ENCODE results near the gene IQCB1. TPM values are rescaled to one million over a fixed set of nuclear protein-coding genes. Genes with fewer than 3 reads are reported as not detected.

The IQCB1 gene
- total RNA-seq, 4 donors from 2014 or later: 16.3 to 37.9 (median 31.4) TPM

GRCh38 chr3:121740896-121741295 is 94.0 kb downstream of the IQCB1 start:
- Histone ChIP-seq H3K4me1 (peaks cover 5 to 14% of the 10 kb centered on the region in 2 donors), H3K27me3 (no peaks in the 10 kb centered on the region), H3K36me3 (no peaks in the 10 kb centered on the region), H3K27ac (no peak overlapping the region), H3K9me3 (no peaks in the 10 kb centered on the region), H3K4me3 (replicated peaks in 1 of 3) (no peak overlapping the region)
- WGBS, 2 donors: 70 to 84% methylated on average over 2 of the region's 2 CpGs
- no peak for DNase-seq
- intact Hi-C loops (cut with DNase I): no loop called here
- TF ChIP-seq POLR2A (IDR thresholded peaks at IDR 0.05) (no peak), CTCF (IDR thresholded peaks at IDR 0.05) (no peak)

- Histone ChIP-seq H3K4me1 (peaks cover 0 to 10% of the 10 kb centered on the region in 2 donors), H3K27ac (no peak overlapping the region), H3K27me3 (no peaks in the 10 kb centered on the region), H3K9me3 (no peaks in the 10 kb centered on the region), H3K4me3 (replicated peaks in 1 of 3) (no peak overlapping the region), H3K36me3 (no peaks in the 10 kb centered on the region)
- no peak for DNase-seq
- TF ChIP-seq CTCF (IDR thresholded peaks at IDR 0.05): no peak
- TF ChIP-seq POLR2A (IDR thresholded peaks at IDR 0.05): no peak
- intact Hi-C loops (cut with DNase I): no loop called here
These were observed 95.0 kb downstream of the IQCB1 start for GRCh38 chr3:121739902-121740301.

DNA sequence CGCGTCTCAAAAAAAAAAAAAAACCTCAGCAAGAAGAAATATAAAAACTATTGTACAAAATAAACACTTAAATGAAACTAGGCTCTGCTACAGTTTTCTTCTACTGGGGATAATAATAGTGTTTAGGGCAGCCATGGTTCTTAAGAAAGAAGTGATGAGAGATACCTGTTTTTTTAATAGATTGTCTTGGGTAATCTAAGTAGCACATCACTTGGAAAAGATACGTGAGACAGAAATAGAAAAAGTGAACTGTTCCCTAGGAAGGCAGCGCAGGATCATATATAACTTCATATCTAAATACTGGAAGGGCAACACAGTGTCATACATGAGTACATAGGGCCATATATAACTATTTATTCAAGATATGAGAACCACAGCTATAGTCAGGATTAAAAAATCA is 97.2 kb downstream of the IQCB1 start:
- intact Hi-C loops (cut with DNase I): no loop called here
- H3K4me3 ChIP-seq (replicated peaks in 1 of 3): no peak overlapping the region

DNA sequence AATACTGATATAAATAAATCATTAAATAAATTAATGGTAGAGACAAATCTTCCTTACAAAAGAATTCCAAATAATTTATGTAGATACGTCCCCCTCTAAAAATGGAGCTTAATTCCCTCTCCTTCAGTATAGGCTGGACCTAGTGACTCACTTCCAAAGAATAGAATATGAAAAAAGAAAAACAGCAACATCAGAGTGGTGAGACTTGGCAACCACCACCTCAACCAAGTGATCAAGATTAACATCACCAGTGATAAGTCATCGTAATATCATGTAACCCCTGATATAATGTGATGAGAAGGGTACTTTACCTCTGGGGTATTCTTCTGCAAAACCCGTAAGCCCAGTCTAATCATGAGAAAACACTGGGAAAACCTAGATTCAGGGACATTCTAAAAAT is 98.7 kb downstream of the IQCB1 start:
- intact Hi-C loops (cut with DNase I): no loop called here
- no peak for DNase-seq
- 93 to 96% methylated on average over 3 of the region's 3 CpGs for WGBS, 2 donors
- Histone ChIP-seq H3K36me3 (no peaks in the 10 kb centered on the region), H3K4me3 (replicated peaks in 1 of 3) (no peak overlapping the region), H3K4me1 (peaks cover 6 to 21% of the 10 kb centered on the region in 2 donors), H3K27ac (no peak overlapping the region), H3K27me3 (no peaks in the 10 kb centered on the region), H3K9me3 (no peaks in the 10 kb centered on the region)
- no peak for TF ChIP-seq POLR2A (IDR thresholded peaks at IDR 0.05)
- TF ChIP-seq CTCF (IDR thresholded peaks at IDR 0.05): no peak

More for the DNA sequence above, 97.2 kb downstream of the IQCB1 start:
- Histone ChIP-seq H3K27ac (no peak overlapping the region), H3K27me3 (no peaks in the 10 kb centered on the region), H3K9me3 (no peaks in the 10 kb centered on the region), H3K4me1 (peaks cover 0 to 10% of the 10 kb centered on the region in 2 donors), H3K36me3 (no peaks in the 10 kb centered on the region)
- 70 to 81% methylated on average over 4 of the region's 4 CpGs for WGBS, 2 donors
- DNase-seq: no peak
- no peak for TF ChIP-seq CTCF (IDR thresholded peaks at IDR 0.05)
- no peak for TF ChIP-seq POLR2A (IDR thresholded peaks at IDR 0.05)

GRCh38 chr3:121735047-121735696 is 99.7 kb downstream of the IQCB1 start:
- H3K36me3 ChIP-seq: no peaks in the 10 kb centered on the region
- H3K27me3 ChIP-seq: no peaks in the 10 kb centered on the region
- DNase-seq: no peak
- TF ChIP-seq POLR2A (IDR thresholded peaks at IDR 0.05) (no peak), CTCF (IDR thresholded peaks at IDR 0.05) (no peak)
- intact Hi-C loops (cut with DNase I): no loop called here
- no peaks in the 10 kb centered on the region for H3K9me3 ChIP-seq
- H3K4me1 ChIP-seq: peaks cover 11 to 25% of the 10 kb centered on the region in 2 donors
- no peak overlapping the region for H3K27ac ChIP-seq
- H3K4me3 ChIP-seq (replicated peaks in 1 of 3): no peak overlapping the region
